DND-41 (cell line): ENCODE data around the gene ST6GAL2.

Experiments used
- EZH2 ChIP-seq: IDR thresholded peaks from 3 replicates; pipeline ENCODE4 v1.6.1; 2012; ENCODE audit warnings: borderline replicate concordance, low read depth, mild to moderate bottlenecking, moderate library complexity, low read length, inconsistent platforms; ENCODE audit not compliant: severe bottlenecking
- TF ChIP-seq, protein P1 (sequence below): IDR thresholded peaks from 2 replicates; pipeline ENCODE4 v1.5.1; 2012; ENCODE audit warnings: borderline replicate concordance, low read length, moderate library complexity, mild to moderate bottlenecking; ENCODE audit not compliant: poor library complexity, severe bottlenecking; ENCODE audit errors: extremely low read depth

DNA sequence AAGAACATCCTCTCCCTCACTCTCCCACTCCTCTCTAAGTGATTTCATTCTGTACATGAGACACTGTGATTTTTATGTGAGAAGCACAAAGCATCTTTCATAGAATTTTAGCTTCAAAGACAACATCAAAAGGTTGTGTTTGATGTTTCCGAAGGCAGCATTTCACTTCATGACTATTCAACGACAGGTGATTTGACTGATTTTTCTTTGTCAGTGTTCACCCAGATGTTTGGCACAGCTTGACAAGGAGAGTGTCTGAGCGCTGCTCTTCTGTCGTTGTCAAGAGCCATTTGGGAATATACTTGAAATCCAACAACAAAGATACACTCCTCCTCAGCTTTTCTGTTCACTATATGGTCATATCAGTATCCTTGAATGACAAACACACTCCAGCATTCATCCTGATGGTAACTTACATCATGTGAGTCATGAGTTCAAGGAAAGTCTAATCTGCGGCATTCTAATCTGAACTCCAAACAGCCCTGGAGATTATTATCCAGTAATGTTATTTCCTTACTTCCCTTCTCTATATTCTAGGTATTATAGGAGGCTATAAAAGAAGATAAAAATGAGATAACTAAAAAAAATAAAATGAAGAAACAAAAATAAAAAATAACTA lies 45.9 kb upstream of the ST6GAL2 start:
- TF ChIP-seq, protein P1, sequence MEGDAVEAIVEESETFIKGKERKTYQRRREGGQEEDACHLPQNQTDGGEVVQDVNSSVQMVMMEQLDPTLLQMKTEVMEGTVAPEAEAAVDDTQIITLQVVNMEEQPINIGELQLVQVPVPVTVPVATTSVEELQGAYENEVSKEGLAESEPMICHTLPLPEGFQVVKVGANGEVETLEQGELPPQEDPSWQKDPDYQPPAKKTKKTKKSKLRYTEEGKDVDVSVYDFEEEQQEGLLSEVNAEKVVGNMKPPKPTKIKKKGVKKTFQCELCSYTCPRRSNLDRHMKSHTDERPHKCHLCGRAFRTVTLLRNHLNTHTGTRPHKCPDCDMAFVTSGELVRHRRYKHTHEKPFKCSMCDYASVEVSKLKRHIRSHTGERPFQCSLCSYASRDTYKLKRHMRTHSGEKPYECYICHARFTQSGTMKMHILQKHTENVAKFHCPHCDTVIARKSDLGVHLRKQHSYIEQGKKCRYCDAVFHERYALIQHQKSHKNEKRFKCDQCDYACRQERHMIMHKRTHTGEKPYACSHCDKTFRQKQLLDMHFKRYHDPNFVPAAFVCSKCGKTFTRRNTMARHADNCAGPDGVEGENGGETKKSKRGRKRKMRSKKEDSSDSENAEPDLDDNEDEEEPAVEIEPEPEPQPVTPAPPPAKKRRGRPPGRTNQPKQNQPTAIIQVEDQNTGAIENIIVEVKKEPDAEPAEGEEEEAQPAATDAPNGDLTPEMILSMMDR = no peak
- no peak for TF ChIP-seq EZH2
